K562 (cell line): Measurements from ENCODE around the gene CHRM3. TPM values are rescaled to one million over a fixed set of nuclear protein-coding genes. Genes with fewer than 3 reads are reported as not detected.

Experiments used
- ATAC-seq: fragments of 200-7000 bp; cut with Tn5 transposase; 3 replicates; pipeline ENCODE4 v1.9.1; 2020; ENCODE audit warnings: moderate library complexity
- BruUV-seq: library from RNA; stranded (reverse); fragments of 400-500 nt; replicated peaks from 2 replicates; lab custom pipeline; 2021; lab: Mats Ljungman, UMichigan
- CTCF ChIA-PET: fragments of 300-600 bp; formaldehyde crosslinking; extraction: SDS; loops from one replicate; lab custom pipeline; 2021; ENCODE audit warnings: low intra/inter-chr PET ratio; lab: Yijun Ruan, JAX
- POLR2A ChIA-PET: fragments of 300-600, 350-650 bp; sonication (Branson Sonifier 250); formaldehyde crosslinking; extraction: SDS; loops from one replicate; lab custom pipeline; 2021; ENCODE audit warnings: antibody characterized with exemption, inconsistent platforms; lab: Yijun Ruan, JAX
- DNase-seq, 4 experiments: peaks; one replicate each; pipeline versions ENCODE4 v3.0.0 to v3.0.0-alpha.2; 2011 to 2018; ENCODE audit warnings: low spot score in 3 of 4, mixed read lengths in 3 of 4; ENCODE audit errors: extremely low read depth in 1 of 4
- FAIRE-seq: peaks from 2 replicates; lab custom pipeline; 2011; peaks lifted over from hg19 to GRCh38; lab: Jason Lieb, UNC
- H2AFZ ChIP-seq: 2 replicates; pipeline ENCODE4 v1.6.0; 2011; ENCODE audit warnings: low read depth, low read length, control low read depth, inconsistent platforms
- H3K27ac ChIP-seq: fragments of 200-600 bp; 3 replicates; pipeline ENCODE4 v1.8.0; 2011; ENCODE audit warnings: low read depth, mild to moderate bottlenecking, control low read depth, inconsistent platforms, low read length, moderate library complexity, mixed read lengths; ENCODE audit errors: extremely low read depth
- H3K27me3 ChIP-seq, 2 experiments: fragments of 300-600 bp in 1 of 2; 2 replicates in 1 of 2; 3 replicates in 1 of 2; pipeline versions ENCODE4 v1.6.0 to v1.8.0; 2011; ENCODE audit warnings: inconsistent platforms in 2 of 2, low read length in 2 of 2, mild to moderate bottlenecking in 1 of 2, mixed read lengths in 1 of 2, moderate library complexity in 1 of 2; ENCODE audit not compliant: control insufficient read depth in 2 of 2, insufficient read depth in 2 of 2
- H3K36me3 ChIP-seq: fragments of 300-600 bp; 3 replicates; pipeline ENCODE4 v1.8.0; 2011; ENCODE audit warnings: mild to moderate bottlenecking, low read length, inconsistent platforms; ENCODE audit not compliant: control insufficient read depth, insufficient read depth
- H3K4me1 ChIP-seq, 2 experiments: fragments of 200-600 bp in 1 of 2; replicated peaks in 1 of 2; 2 replicates in 1 of 2; 3 replicates in 1 of 2; pipeline versions ENCODE4 v1.5.1 to v1.8.0; 2011; ENCODE audit warnings: inconsistent platforms in 2 of 2, low read length in 2 of 2, mild to moderate bottlenecking in 1 of 2, mixed read lengths in 1 of 2, moderate library complexity in 1 of 2; ENCODE audit not compliant: control insufficient read depth in 2 of 2, insufficient read depth in 2 of 2
- H3K4me2 ChIP-seq: 2 replicates; pipeline ENCODE4 v1.6.1; 2011; ENCODE audit warnings: low read length, control low read depth, inconsistent platforms, mixed read lengths; ENCODE audit not compliant: insufficient read depth
- H3K4me3 ChIP-seq: fragments of 200-600 bp; sonication (generic), shearing (Covaris generic); 2 replicates; pipeline ENCODE4 v1.5.1; 2016; ENCODE audit warnings: control low read depth, inconsistent platforms
- H3K79me2 ChIP-seq: fragments of 200-600 bp; 3 replicates; pipeline ENCODE4 v1.8.0; 2011; ENCODE audit warnings: low read length, inconsistent platforms; ENCODE audit not compliant: control insufficient read depth, insufficient read depth
- H3K9ac ChIP-seq, 2 experiments: 2 replicates each; pipeline versions ENCODE4 v1.6.0 to v1.6.1; 2011; ENCODE audit warnings: low read depth in 2 of 2, low read length in 2 of 2, control low read depth in 1 of 2, inconsistent platforms in 1 of 2, mild to moderate bottlenecking in 1 of 2, mixed read lengths in 1 of 2; ENCODE audit not compliant: insufficient read depth in 1 of 2
- H3K9me1 ChIP-seq: one replicate; pipeline ENCODE4 v1.6.0; 2011; ENCODE audit warnings: inconsistent platforms, mild to moderate bottlenecking, low read length, moderate library complexity; ENCODE audit not compliant: control insufficient read depth, insufficient read depth
- H3K9me3 ChIP-seq: replicated peaks from 2 replicates; pipeline ENCODE4 v1.5.1; 2011; ENCODE audit warnings: low read depth, low read length, inconsistent platforms; ENCODE audit not compliant: control insufficient read depth, insufficient read depth
- H4K20me1 ChIP-seq: replicated peaks from 2 replicates; pipeline ENCODE4 v1.6.1; 2011; ENCODE audit warnings: low read length, inconsistent platforms, mixed read lengths; ENCODE audit not compliant: control insufficient read depth, insufficient read depth
- MYNN ChIP-seq, 2 experiments: sonication (generic); formaldehyde crosslinking in 1 of 2; IDR thresholded peaks; 2 replicates each; pipeline versions ENCODE4 v1.5.0 to v1.6.1; 2016 to 2020; ENCODE audit warnings: antibody characterized with exemption in 1 of 2, missing genetic modification reagents in 1 of 2
- XRCC3 ChIP-seq: fragments of 450-650 bp; IDR thresholded peaks from 2 replicates; pipeline ENCODE4 v1.6.1; 2017; ENCODE audit warnings: mild to moderate bottlenecking, moderate library complexity
- ZBTB9 ChIP-seq: fragments of 450-650 bp; formaldehyde crosslinking; IDR thresholded peaks from 2 replicates; pipeline ENCODE4 v1.4.0; 2020; ENCODE audit warnings: mild to moderate bottlenecking, moderate library complexity
- ZNF174 ChIP-seq: fragments of 250-450 bp; sonication (Bioruptor Pico); IDR thresholded peaks from 2 replicates; pipeline ENCODE4 v1.4.0; 2020; ENCODE audit warnings: mild to moderate bottlenecking
- ZNF696 ChIP-seq: fragments of 250-450 bp; sonication (Bioruptor Pico); conservative IDR thresholded peaks from 2 replicates; pipeline ENCODE4 v1.4.0; 2020; ENCODE audit warnings: mild to moderate bottlenecking, moderate library complexity
- ZNF707 ChIP-seq: fragments of 250-450 bp; sonication (Bioruptor Pico); conservative IDR thresholded peaks from 2 replicates; pipeline ENCODE4 v1.8.0; 2022; ENCODE audit warnings: inconsistent platforms, mild to moderate bottlenecking, moderate library complexity
- WGBS: fragments of 100-300 bp; shearing (Covaris generic); methylation state at CpG from one replicate; pipeline ENCODE4 v1.1.6; 2016; ENCODE audit warnings: low coverage, mixed read lengths; ENCODE audit not compliant: insufficient coverage; ENCODE audit errors: missing lambda C conversion rate; 5-methylcytosine and 5-hydroxymethylcytosine counted together
- in situ Hi-C: fragments of 300-500 bp; cut with MboI; formaldehyde crosslinking; loops from 4 replicates; pipeline ENCODE4 v1.15.0; 2018; ENCODE audit warnings: inconsistent platforms, mixed read lengths
- intact Hi-C: fragments of 100-400 bp; cut with micrococcal nuclease; formaldehyde crosslinking; loops from 2 replicates; pipeline ENCODE4 v1.14.2; 2022
- polyA plus RNA-seq, 8 experiments: library from polyadenylated mRNA; depleted of rRNA in 4 of 8; stranded (reverse) in 5 of 8; unstranded in 3 of 8; fragments of >200 nt; fragmentation: Nextera tagmentation in 2 of 8; fragmentation: Illumina TruSeq in 1 of 8; extraction: Ambion mirVana in 2 of 8; extraction: Trizol in 1 of 8; gene quantifications; 2 replicates each; pipeline versions ENCODE4 v1.2.1 to v1.2.3, GENCODE V29; 2011 to 2014; ENCODE audit warnings: inconsistent platforms in 1 of 8, missing spikeins in 1 of 8
- total RNA-seq, 7 experiments: library from RNA; depleted of rRNA in 6 of 7; stranded (reverse); fragments of >200 nt in 6 of 7; fragmentation: Illumina TruSeq in 2 of 7; extraction: Trizol in 2 of 7; gene quantifications; 2 replicates each; pipeline versions ENCODE4 v1.2.1 to v1.2.3, GENCODE V29; 2011 to 2021; ENCODE audit warnings: low replicate concordance in 1 of 7
- TF ChIP-seq, protein P1 (sequence below): fragments of 450-650 bp; IDR thresholded peaks from 2 replicates; pipeline ENCODE4 v1.6.1; 2017; ENCODE audit warnings: antibody characterized with exemption, mild to moderate bottlenecking
- TF ChIP-seq, protein P2 (sequence below): fragments of 150-350 bp; IDR thresholded peaks from 2 replicates; pipeline ENCODE4 v1.6.1; 2014; ENCODE audit warnings: low read depth, mild to moderate bottlenecking, low read length, borderline replicate concordance

CHRM3 gene
- total and polyA plus RNA-seq, 9 of the 15 experiments (the other 6 are each of a cell fraction or from before 2014, with no cell fraction given) = 0.03 to 0.18 (median 0.05) TPM; not detected in 4

DNA sequence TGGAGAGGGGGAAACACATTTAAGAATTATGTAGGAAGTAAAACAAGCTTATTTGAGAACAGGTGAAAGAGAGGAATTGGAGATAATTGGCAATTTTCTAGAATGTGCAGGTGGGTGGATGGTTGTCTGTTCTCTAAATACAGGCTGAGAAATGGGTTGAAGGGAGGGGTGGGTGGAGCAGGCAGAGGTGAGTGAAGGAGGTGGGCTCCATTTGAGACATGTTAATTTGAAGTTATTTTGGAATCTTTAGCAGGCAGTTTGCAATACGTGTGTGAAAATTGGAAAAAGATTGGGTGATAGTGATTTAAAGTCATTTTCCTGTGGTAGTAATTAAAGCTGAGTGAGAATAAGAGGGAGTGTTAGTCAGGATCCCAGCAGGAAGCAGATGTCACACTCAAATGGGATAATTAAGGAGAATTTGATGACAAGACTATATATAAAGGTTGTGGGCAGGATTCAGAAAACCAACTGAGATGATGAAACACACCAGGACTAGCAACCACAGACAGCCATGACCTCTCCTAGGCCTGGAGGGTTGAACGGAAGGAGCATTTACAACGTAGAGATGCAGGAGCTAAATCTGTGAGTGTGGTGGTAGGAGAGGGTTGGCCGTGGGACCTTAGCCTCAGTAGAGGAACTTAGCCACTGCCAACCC, 40.6 kb downstream of the CHRM3 start:
- no peak overlapping the region for H3K4me2 ChIP-seq
- H3K27me3 ChIP-seq = no peaks in the 10 kb centered on the region
- TF ChIP-seq, protein P1, sequence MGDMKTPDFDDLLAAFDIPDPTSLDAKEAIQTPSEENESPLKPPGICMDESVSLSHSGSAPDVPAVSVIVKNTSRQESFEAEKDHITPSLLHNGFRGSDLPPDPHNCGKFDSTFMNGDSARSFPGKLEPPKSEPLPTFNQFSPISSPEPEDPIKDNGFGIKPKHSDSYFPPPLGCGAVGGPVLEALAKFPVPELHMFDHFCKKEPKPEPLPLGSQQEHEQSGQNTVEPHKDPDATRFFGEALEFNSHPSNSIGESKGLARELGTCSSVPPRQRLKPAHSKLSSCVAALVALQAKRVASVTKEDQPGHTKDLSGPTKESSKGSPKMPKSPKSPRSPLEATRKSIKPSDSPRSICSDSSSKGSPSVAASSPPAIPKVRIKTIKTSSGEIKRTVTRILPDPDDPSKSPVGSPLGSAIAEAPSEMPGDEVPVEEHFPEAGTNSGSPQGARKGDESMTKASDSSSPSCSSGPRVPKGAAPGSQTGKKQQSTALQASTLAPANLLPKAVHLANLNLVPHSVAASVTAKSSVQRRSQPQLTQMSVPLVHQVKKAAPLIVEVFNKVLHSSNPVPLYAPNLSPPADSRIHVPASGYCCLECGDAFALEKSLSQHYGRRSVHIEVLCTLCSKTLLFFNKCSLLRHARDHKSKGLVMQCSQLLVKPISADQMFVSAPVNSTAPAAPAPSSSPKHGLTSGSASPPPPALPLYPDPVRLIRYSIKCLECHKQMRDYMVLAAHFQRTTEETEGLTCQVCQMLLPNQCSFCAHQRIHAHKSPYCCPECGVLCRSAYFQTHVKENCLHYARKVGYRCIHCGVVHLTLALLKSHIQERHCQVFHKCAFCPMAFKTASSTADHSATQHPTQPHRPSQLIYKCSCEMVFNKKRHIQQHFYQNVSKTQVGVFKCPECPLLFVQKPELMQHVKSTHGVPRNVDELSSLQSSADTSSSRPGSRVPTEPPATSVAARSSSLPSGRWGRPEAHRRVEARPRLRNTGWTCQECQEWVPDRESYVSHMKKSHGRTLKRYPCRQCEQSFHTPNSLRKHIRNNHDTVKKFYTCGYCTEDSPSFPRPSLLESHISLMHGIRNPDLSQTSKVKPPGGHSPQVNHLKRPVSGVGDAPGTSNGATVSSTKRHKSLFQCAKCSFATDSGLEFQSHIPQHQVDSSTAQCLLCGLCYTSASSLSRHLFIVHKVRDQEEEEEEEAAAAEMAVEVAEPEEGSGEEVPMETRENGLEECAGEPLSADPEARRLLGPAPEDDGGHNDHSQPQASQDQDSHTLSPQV = no peak
- TF ChIP-seq ZBTB9 (CRISPR knock-in tag) = no peak
- TF ChIP-seq, protein P2, sequence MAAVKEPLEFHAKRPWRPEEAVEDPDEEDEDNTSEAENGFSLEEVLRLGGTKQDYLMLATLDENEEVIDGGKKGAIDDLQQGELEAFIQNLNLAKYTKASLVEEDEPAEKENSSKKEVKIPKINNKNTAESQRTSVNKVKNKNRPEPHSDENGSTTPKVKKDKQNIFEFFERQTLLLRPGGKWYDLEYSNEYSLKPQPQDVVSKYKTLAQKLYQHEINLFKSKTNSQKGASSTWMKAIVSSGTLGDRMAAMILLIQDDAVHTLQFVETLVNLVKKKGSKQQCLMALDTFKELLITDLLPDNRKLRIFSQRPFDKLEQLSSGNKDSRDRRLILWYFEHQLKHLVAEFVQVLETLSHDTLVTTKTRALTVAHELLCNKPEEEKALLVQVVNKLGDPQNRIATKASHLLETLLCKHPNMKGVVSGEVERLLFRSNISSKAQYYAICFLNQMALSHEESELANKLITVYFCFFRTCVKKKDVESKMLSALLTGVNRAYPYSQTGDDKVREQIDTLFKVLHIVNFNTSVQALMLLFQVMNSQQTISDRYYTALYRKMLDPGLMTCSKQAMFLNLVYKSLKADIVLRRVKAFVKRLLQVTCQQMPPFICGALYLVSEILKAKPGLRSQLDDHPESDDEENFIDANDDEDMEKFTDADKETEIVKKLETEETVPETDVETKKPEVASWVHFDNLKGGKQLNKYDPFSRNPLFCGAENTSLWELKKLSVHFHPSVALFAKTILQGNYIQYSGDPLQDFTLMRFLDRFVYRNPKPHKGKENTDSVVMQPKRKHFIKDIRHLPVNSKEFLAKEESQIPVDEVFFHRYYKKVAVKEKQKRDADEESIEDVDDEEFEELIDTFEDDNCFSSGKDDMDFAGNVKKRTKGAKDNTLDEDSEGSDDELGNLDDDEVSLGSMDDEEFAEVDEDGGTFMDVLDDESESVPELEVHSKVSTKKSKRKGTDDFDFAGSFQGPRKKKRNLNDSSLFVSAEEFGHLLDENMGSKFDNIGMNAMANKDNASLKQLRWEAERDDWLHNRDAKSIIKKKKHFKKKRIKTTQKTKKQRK = no peak
- no peak for TF ChIP-seq ZNF707 (CRISPR knock-in tag)
- no peak for TF ChIP-seq ZNF696 (CRISPR knock-in tag)
- no peak for TF ChIP-seq ZNF174 (CRISPR knock-in tag)
- no peak for TF ChIP-seq XRCC3
- no peak for TF ChIP-seq MYNN (IDR thresholded peaks at IDR 0.05)
- TF ChIP-seq MYNN (CRISPR knock-in tag; IDR thresholded peaks at IDR 0.05) = no peak
- H2AFZ ChIP-seq = no peak overlapping the region
- no peaks in the 10 kb centered on the region for H3K4me1 ChIP-seq
- no peaks in the 10 kb centered on the region for H3K9me1 ChIP-seq
- FAIRE-seq (no peak), DNase-seq (no peak), ATAC-seq (no peak)
- H4K20me1 ChIP-seq = no peaks in the 10 kb centered on the region
- intact Hi-C loops (no loop called here), in situ Hi-C loops (no loop called here)
- POLR2A ChIA-PET = no interaction called here
- H3K4me3 ChIP-seq = no peak overlapping the region
- CTCF ChIA-PET = no interaction called here
- no peaks in the 10 kb centered on the region for H3K36me3 ChIP-seq
- no TSS peak for BruUV-seq
- 0% methylated on average over 4 of the region's 4 CpGs for WGBS
- H3K79me2 ChIP-seq = no peaks in the 10 kb centered on the region
- H3K9me3 ChIP-seq = 0 out of 2 replicates have a peak, but pooled peaks cover 3% of the 10 kb centered on the region
- H3K27ac ChIP-seq = no peak overlapping the region
- H3K9ac ChIP-seq = no peak overlapping the region
